CD4-positive, alpha-beta T cell (primary cell): ENCODE results near the gene SPOCK1. TPM values are rescaled to one million over a fixed set of nuclear protein-coding genes. Genes with fewer than 3 reads are reported as not detected.

Experiments
- ATAC-seq: fragments of 200-7000 bp; cut with Tn5 transposase; one replicate; pipeline ENCODE4 v1.10.0; 2022; ENCODE audit warnings: mild to moderate bottlenecking; ENCODE audit not compliant: poor library complexity
- CTCF ChIA-PET: fragments of 350-600 bp; sonication (Branson Sonifier 250); formaldehyde crosslinking; loops from one replicate; lab custom pipeline; 2021; ENCODE audit warnings: antibody characterized with exemption, inconsistent platforms; lab: Charles Lee
- POLR2A ChIA-PET: fragments of 350-600 bp; sonication (Branson Sonifier 250); formaldehyde crosslinking; loops from one replicate; lab custom pipeline; 2021; ENCODE audit warnings: antibody characterized with exemption, inconsistent platforms; lab: Charles Lee
- DNase-seq, 14 experiments: peaks; one replicate each; pipeline ENCODE4 v3.0.0-alpha.2; 2013 to 2020; ENCODE audit warnings: mixed read lengths in 2 of 14
- H3K27ac ChIP-seq, 2 donors: one replicate each; pipeline versions ENCODE4 v1.5.1 to v1.7.0; 2013; ENCODE audit warnings: low read length in 2 of 2, low read depth in 1 of 2, mild to moderate bottlenecking in 1 of 2
- H3K27me3 ChIP-seq, 2 experiments: 1 replicate in 1 of 2; 2 replicates in 1 of 2; pipeline versions ENCODE4 v1.6.1 to v1.7.0; 2013; ENCODE audit warnings: low read length in 2 of 2, control low read depth in 1 of 2, mild to moderate bottlenecking in 1 of 2, moderate library complexity in 1 of 2; ENCODE audit not compliant: insufficient read depth in 2 of 2, control insufficient read depth in 1 of 2
- H3K36me3 ChIP-seq: one replicate; pipeline ENCODE4 v1.6.1; 2013; ENCODE audit warnings: low read length, control low read depth; ENCODE audit not compliant: insufficient read depth
- H3K4me1 ChIP-seq: one replicate; pipeline ENCODE4 v1.6.1; 2013; ENCODE audit warnings: low read length, control low read depth; ENCODE audit not compliant: insufficient read depth
- H3K4me3 ChIP-seq: one replicate; pipeline ENCODE4 v1.5.1; 2013; ENCODE audit warnings: mild to moderate bottlenecking, low read length, moderate library complexity
- H3K9me3 ChIP-seq, 2 experiments: 1 replicate in 1 of 2; 2 replicates in 1 of 2; pipeline versions ENCODE4 v1.6.1 to v1.7.0; 2013; ENCODE audit warnings: low read length in 2 of 2, mild to moderate bottlenecking in 2 of 2, control low read depth in 1 of 2, moderate library complexity in 1 of 2; ENCODE audit not compliant: control insufficient read depth in 1 of 2, insufficient read depth in 1 of 2
- H3K27ac Mint-ChIP-seq: one replicate; pipeline ENCODE4 v1.8.0; 2020; ENCODE audit warnings: mixed read lengths
- H3K27me3 Mint-ChIP-seq: one replicate; pipeline ENCODE4 v1.8.0; 2021; ENCODE audit warnings: mixed read lengths
- H3K36me3 Mint-ChIP-seq: one replicate; pipeline ENCODE4 v1.8.0; 2021; ENCODE audit warnings: low read depth, mixed read lengths
- H3K4me1 Mint-ChIP-seq: one replicate; pipeline ENCODE4 v1.8.0; 2021; ENCODE audit warnings: low read depth, mixed read lengths
- H3K4me3 Mint-ChIP-seq: one replicate; pipeline ENCODE4 v1.8.0; 2020; ENCODE audit warnings: mild to moderate bottlenecking, mixed read lengths
- H3K9me3 Mint-ChIP-seq: one replicate; pipeline ENCODE4 v1.8.0; 2020; ENCODE audit warnings: mixed read lengths
- intact Hi-C, 2 experiments: fragments of 100-400 bp; cut with DNase I in 1 of 2; cut with micrococcal nuclease in 1 of 2; formaldehyde crosslinking; loops; one replicate each; pipeline versions ENCODE4 v1.15.1 to v1.9.0; 2023 to 2025; cut with DNase I, micrococcal nuclease
- total RNA-seq, 174 experiments: library from RNA in 2 of 174; stranded (reverse) in 2 of 174; gene quantifications; one replicate each; pipeline ENCODE4 v1.2.3 and lab custom pipeline; 2021 to 2026
- TF ChIP-seq, protein P1 (sequence below): fragments of 200-600 bp; IDR thresholded peaks from one replicate; pipeline ENCODE4 v1.8.0; 2022; ENCODE audit warnings: antibody characterized with exemption, mild to moderate bottlenecking

SPOCK1 gene
- total RNA-seq, 2 experiments from 2014 or later = not detected

DNA sequence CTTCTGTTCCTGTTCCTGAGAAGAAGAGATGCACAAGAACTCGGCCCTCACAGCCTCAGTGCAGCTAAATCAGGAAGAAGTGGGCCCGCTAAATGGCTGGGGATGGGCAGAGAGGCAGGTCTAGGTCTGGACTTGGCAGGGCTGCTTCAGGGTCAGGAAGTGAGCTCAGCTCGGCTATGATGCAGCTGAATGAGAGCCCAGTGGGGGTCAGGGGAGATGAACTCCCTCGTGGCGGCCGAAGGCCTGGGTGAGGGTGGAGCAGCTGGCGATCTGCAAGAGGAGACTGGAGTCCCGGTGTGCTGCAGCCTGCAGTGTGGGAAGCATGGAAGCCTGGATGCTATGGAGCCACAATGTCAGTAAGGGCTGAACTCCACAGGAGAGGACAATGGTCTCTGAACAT is 466.2 kb downstream of the SPOCK1 start:
- ChIA-PET POLR2A (no interaction called here), CTCF (no interaction called here)
- Histone ChIP-seq H3K4me3 (no peak overlapping the region), H3K27me3 (no peaks in the 10 kb centered on the region), H3K36me3 (no peaks in the 10 kb centered on the region), H3K4me1 (no peaks in the 10 kb centered on the region), H3K27ac (no peak overlapping the region), H3K9me3 (peaks cover 0 to 18% of the 10 kb centered on the region in 2 experiments)
- H3K4me1 Mint-ChIP-seq = no peaks in the 10 kb centered on the region
- no peak overlapping the region for H3K27ac Mint-ChIP-seq
- H3K4me3 Mint-ChIP-seq = no peak overlapping the region
- intact Hi-C loops = no loop called here
- ATAC-seq = no peak
- TF ChIP-seq, protein P1, sequence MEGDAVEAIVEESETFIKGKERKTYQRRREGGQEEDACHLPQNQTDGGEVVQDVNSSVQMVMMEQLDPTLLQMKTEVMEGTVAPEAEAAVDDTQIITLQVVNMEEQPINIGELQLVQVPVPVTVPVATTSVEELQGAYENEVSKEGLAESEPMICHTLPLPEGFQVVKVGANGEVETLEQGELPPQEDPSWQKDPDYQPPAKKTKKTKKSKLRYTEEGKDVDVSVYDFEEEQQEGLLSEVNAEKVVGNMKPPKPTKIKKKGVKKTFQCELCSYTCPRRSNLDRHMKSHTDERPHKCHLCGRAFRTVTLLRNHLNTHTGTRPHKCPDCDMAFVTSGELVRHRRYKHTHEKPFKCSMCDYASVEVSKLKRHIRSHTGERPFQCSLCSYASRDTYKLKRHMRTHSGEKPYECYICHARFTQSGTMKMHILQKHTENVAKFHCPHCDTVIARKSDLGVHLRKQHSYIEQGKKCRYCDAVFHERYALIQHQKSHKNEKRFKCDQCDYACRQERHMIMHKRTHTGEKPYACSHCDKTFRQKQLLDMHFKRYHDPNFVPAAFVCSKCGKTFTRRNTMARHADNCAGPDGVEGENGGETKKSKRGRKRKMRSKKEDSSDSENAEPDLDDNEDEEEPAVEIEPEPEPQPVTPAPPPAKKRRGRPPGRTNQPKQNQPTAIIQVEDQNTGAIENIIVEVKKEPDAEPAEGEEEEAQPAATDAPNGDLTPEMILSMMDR = no peak
- no peaks in the 10 kb centered on the region for H3K9me3 Mint-ChIP-seq
- H3K27me3 Mint-ChIP-seq = peaks cover 11% of the 10 kb centered on the region
- DNase-seq = no peak
- H3K36me3 Mint-ChIP-seq = no peaks in the 10 kb centered on the region

DNA sequence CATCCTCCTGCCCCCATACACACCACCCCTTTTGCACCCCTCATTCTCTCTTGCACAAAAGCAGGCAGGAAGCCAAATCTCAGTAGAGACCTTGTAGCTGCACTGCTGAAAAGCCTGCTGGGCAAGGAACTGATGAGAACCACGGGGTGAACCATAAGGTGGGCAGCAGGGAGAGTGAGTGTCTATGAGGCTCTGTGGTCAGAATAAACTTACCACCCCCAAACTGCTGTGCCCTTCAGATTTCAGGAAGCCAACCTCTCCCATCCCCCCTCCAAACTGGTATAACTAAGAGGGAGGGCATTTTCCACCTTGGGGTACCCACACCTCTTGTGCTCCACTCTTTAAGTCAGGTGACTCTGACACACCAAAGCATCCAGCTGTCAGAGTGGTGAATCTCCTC is 471.4 kb downstream of the SPOCK1 start:
- ChIA-PET POLR2A (no interaction called here), CTCF (no interaction called here)
- Mint-ChIP-seq H3K9me3 (no peaks in the 10 kb centered on the region), H3K4me3 (no peak overlapping the region), H3K27ac (no peak overlapping the region), H3K36me3 (no peaks in the 10 kb centered on the region), H3K27me3 (no peaks in the 10 kb centered on the region), H3K4me1 (no peaks in the 10 kb centered on the region)
- TF ChIP-seq, protein P1 = no peak
- Histone ChIP-seq H3K4me1 (no peaks in the 10 kb centered on the region), H3K27me3 (no peaks in the 10 kb centered on the region), H3K9me3 (peaks cover 0 to under 1% of the 10 kb centered on the region in 2 experiments), H3K36me3 (no peaks in the 10 kb centered on the region), H3K4me3 (no peak overlapping the region), H3K27ac (no peak overlapping the region)
- intact Hi-C loops = no loop called here
- DNase-seq (no peak), ATAC-seq (no peak)

DNA sequence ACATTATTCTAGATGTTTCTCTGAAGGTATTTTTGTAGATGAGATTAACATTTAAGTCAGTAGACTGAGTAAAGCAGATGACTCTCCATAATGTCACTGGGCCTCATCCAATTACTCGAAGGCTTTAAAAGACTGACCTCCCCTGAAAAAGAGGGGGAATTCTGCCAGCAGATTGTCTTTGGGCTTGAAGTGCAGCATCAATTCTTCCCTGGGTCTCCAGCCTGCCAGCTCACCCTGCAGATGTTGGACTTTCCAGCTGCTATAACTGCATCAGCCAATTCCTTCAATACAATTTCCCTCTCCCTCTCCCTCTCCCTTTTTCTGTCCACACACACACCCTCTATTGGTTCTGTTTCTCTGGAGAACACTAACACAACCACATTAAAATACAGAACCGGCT is 472.8 kb downstream of the SPOCK1 start:
- no peaks in the 10 kb centered on the region for H3K36me3 ChIP-seq
- Mint-ChIP-seq H3K4me1 (no peaks in the 10 kb centered on the region), H3K27me3 (no peaks in the 10 kb centered on the region), H3K4me3 (no peak overlapping the region), H3K36me3 (no peaks in the 10 kb centered on the region), H3K9me3 (no peaks in the 10 kb centered on the region), H3K27ac (no peak overlapping the region)
- TF ChIP-seq, protein P1 = no peak
- ATAC-seq (no peak), DNase-seq (no peak)
- H3K9me3 ChIP-seq = no peaks in the 10 kb centered on the region
- intact Hi-C loops = no loop called here
- no peaks in the 10 kb centered on the region for H3K4me1 ChIP-seq
- no peak overlapping the region for H3K4me3 ChIP-seq
- ChIA-PET POLR2A (no interaction called here), CTCF (no interaction called here)
- no peaks in the 10 kb centered on the region for H3K27me3 ChIP-seq
- H3K27ac ChIP-seq = no peak overlapping the region
